SK-N-MC (cell line): ENCODE measurements around the gene KRTAP5-7.

Experiments
- EZH2 ChIP-seq: fragments of 200-600 bp; sonication (generic); IDR thresholded peaks from one replicate; pipeline ENCODE4 v1.6.1; 2017; ENCODE audit warnings: antibody characterized with exemption
- FOXP2 ChIP-seq: optimal IDR thresholded peaks from 2 replicates; pipeline ENCODE3; 2011; ENCODE audit warnings: mild to moderate bottlenecking, moderate library complexity; ENCODE audit not compliant: insufficient read depth; ENCODE audit errors: extremely low read length, control extremely low read depth
- POLR2AphosphoS5 ChIP-seq: IDR thresholded peaks from 2 replicates; pipeline ENCODE4 v1.6.1; 2012; ENCODE audit warnings: mild to moderate bottlenecking, low read depth, low read length, borderline replicate concordance

- TF ChIP-seq EZH2, result no peak
- TF ChIP-seq POLR2AphosphoS5, result no peak
- TF ChIP-seq FOXP2, result no peak
Measured at GRCh38 chr11:71532036-71532610, 5.1 kb downstream of the KRTAP5-7 start.
